Measurements from ENCODE around the gene MRPL36. TPM values are rescaled to one million over a fixed set of nuclear protein-coding genes. Genes with fewer than 3 reads are reported as not detected.

MRPL36 gene
- total RNA-seq, 4 donors from 2014 or later = 37.7 to 63.4 (median 46.7) TPM

DNA sequence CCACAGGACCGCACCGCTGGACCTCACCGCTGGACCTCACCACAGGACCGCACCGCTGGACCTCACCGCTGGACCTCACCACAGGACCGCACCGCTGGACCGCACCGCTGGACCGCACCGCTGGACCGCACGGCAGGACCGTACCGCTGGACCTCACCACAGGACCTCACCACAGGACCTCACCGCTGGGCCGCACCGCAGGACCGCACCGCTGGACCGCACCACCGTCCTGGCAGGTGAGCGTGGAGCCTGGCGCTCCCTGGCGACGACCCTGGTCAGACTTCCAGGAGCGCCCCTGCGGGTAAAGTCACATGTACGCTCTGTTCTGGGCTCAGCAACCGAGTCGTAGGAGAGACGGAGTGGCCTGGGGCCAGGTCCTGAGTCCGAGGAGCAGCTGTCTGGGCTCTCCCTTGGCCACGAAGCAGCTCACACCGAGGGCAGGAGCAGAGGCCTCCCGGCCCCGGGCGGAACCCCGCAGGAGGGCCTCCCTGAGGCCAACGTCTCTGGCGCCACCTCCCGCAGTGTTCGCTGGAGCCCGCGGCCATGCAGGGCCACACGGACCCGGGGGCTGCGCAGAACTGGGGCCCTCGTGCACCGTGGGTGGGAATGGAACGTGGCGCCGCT, 30.5 kb downstream of the MRPL36 start:
- Histone ChIP-seq H3K27me3 (peaks cover 79% of the 10 kb centered on the region), H3K4me3 (no peak overlapping the region), H3K9me3 (no peaks in the 10 kb centered on the region), H3K27ac (no peak overlapping the region), H3K4me1 (no peaks in the 10 kb centered on the region), H3K36me3 (no peaks in the 10 kb centered on the region)
- 90% methylated on average over 2 of the region's 54 CpGs; no CpG with 5 or more reads in 1 of the 2 donors for WGBS, 2 donors (ENCODE audit: low coverage in 1 of 2)
- ATAC-seq = no peak
- no peak for TF ChIP-seq EP300 (IDR thresholded peaks at IDR 0.05)
- TF ChIP-seq POLR2A (IDR thresholded peaks at IDR 0.05) = no peak
- TF ChIP-seq POLR2AphosphoS5 (IDR thresholded peaks at IDR 0.05) = no peak
- no peak for TF ChIP-seq CTCF (IDR thresholded peaks at IDR 0.05)

GRCh38 chr5:1768283-1769000, 31.2 kb downstream of the MRPL36 start:
- H3K36me3 ChIP-seq = no peaks in the 10 kb centered on the region
- H3K4me3 ChIP-seq = no peak overlapping the region
- peaks cover 86% of the 10 kb centered on the region for H3K27me3 ChIP-seq
- no peaks in the 10 kb centered on the region for H3K9me3 ChIP-seq
- WGBS, 2 donors (ENCODE audit: low coverage in 1 of 2) = 90 to 97% methylated on average over 6 of the region's 35 CpGs
- H3K27ac ChIP-seq = no peak overlapping the region
- TF ChIP-seq CTCF (IDR thresholded peaks at IDR 0.05) (no peak), POLR2A (IDR thresholded peaks at IDR 0.05) (no peak), POLR2AphosphoS5 (IDR thresholded peaks at IDR 0.05) (no peak), EP300 (IDR thresholded peaks at IDR 0.05) (no peak)
- ATAC-seq = no peak
- H3K4me1 ChIP-seq = no peaks in the 10 kb centered on the region

- TF ChIP-seq EP300 (IDR thresholded peaks at IDR 0.05) = no peak
- no peak for TF ChIP-seq POLR2AphosphoS5 (IDR thresholded peaks at IDR 0.05)
- no peak for TF ChIP-seq CTCF (IDR thresholded peaks at IDR 0.05)
- no peak for TF ChIP-seq POLR2A (IDR thresholded peaks at IDR 0.05)
- 44 to 60% methylated on average over 4 to 11 of the region's 16 CpGs for WGBS, 2 donors (ENCODE audit: low coverage in 1 of 2)
- Histone ChIP-seq H3K27me3 (peaks cover 93% of the 10 kb centered on the region), H3K4me1 (no peaks in the 10 kb centered on the region), H3K9me3 (no peaks in the 10 kb centered on the region), H3K4me3 (no peak overlapping the region), H3K27ac (no peak overlapping the region), H3K36me3 (no peaks in the 10 kb centered on the region)
- no peak for ATAC-seq
Measured at GRCh38 chr5:1767524-1768282, 31.9 kb downstream of the MRPL36 start.

- Histone ChIP-seq H3K4me1 (no peaks in the 10 kb centered on the region), H3K36me3 (no peaks in the 10 kb centered on the region), H3K4me3 (no peak overlapping the region), H3K9me3 (no peaks in the 10 kb centered on the region), H3K27me3 (peaks cover 93% of the 10 kb centered on the region), H3K27ac (no peak overlapping the region)
- WGBS, 2 donors (ENCODE audit: low coverage in 1 of 2) = 100% methylated on average over 2 of the region's 3 CpGs; no CpG with 5 or more reads in 1 of the 2 donors
- TF ChIP-seq POLR2A (IDR thresholded peaks at IDR 0.05) (no peak), POLR2AphosphoS5 (IDR thresholded peaks at IDR 0.05) (no peak), EP300 (IDR thresholded peaks at IDR 0.05) (no peak), CTCF (IDR thresholded peaks at IDR 0.05) (no peak)
- ATAC-seq = no peak
Measured at GRCh38 chr5:1765880-1766235, 33.8 kb downstream of the MRPL36 start.

All from gastroesophageal sphincter (tissue), 4 donors.